HG02884 (cell line): ENCODE measurements around the gene FAM53A.
"Not testable (repeated sequence)": the region's sequence is repeated elsewhere in the genome, so short reads cannot be mapped to it uniquely, and the experiment has no call there.

ENCODE experiments used
- ATAC-seq: cut with Tn5 transposase; IDR thresholded peaks from one replicate; pipeline ENCODE4 v1.9.1; 2021; ENCODE audit warnings: mild to moderate bottlenecking, moderate library complexity; ENCODE audit not compliant: unreplicated experiment

The FAM53A gene

GRCh38 chr4:1686440-1687036, 2.4 kb upstream of the FAM53A start:
- no peak for ATAC-seq

DNA sequence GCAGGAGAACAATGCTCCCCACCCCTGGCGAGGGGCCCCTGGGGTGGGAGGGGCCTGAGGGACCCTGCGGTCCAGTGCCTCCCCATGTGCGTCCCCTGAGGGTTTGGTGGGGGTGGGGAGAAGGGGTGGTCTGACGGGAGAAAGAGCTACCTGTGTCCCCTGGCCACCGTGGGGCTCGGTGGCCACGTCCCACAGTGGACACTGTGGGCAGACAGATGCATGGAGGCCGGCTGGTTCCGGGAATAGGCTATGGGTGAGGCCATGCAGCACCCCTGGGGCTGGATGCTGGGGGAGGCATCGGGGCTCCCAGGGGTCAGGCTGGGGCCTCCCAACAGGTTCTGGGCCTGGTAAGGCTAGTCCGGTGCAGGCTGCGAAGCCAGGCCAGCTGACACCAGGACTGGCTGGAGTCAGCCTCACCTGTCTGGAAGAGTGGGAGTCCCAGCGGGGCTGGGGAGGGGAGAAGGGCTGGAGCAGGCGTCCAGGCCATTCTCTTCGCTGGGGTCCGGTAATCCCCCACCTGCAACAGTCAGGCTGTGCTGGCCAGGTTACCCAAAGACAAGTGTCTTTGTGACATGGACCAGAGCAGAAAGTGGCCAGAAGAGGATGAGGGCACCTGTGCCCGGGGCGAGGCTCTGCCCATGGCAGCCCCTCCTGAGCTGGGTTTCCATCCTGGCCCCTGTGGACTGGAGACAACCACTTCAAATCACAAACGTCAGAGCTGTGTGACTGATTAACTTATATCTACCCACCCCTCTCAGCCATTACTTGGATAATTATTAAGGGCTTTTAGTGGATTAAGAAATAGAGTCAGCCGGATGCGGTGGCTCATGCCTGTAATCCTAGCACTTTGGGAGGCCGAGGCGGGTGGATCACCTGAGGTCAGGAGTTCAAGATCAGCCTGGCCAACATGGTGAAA, 1.4 kb upstream of the FAM53A start:
- no peak for ATAC-seq

DNA sequence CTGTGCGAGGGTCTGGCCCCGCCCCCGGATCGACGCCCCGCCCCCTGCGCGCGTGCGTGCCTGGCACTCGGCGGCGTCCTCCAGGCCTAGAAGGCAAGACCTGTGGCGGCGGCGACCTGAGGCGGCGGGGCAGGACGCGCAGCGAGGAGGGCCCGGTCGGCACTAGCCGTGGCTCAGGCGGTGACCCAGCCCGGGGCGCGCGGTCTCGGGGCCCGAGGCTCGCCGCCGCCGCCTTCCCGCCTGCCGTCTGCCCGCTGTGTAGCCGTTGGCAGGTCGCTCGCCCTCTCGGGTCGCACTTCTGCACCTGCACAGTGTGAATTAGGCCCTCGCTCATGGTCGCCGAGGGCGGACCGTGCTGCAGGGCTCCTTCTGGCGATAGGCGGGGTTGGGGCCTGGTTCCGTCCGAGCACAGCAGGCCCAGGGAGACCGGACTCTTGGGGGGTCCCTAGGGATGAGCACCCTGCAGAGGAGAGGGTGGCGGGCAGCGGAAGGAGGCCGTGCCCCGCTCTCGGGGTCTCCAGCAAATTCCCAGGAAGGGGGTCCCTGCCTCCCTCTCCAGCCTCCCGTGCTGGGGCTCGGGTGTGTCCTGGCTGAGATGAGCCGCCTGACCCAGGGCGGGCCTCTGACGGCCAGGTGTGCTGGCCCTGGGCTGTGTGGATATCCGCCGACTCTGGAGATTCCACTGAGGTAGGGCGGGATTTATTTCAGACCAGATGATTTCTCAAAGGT, 557 bp upstream of the FAM53A start:
- peak; percentile 22 for ATAC-seq

DNA sequence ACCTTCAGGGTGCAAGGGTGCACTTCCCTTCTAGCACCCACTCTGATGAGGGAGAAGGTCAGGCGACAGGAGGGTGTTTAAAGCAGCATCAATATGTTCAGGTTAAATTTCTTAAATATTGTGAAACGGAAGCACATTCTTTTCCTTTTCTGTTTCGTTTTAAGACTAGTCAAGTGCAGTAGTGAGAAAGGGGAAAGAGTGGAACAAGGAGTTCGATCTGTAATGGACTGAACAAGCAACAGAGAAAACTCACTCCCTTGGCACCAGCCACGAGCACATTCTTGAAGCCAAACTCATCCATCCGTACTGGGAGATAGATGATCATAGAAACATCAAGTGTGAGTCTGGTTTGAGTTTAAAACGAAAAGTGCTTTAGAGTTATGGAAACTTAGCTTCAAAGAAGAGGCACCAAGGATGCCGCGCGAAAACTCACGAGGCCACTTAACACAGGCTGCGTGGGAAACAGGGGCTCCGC, 815 bp downstream of the FAM53A start:
- no peak for ATAC-seq

DNA sequence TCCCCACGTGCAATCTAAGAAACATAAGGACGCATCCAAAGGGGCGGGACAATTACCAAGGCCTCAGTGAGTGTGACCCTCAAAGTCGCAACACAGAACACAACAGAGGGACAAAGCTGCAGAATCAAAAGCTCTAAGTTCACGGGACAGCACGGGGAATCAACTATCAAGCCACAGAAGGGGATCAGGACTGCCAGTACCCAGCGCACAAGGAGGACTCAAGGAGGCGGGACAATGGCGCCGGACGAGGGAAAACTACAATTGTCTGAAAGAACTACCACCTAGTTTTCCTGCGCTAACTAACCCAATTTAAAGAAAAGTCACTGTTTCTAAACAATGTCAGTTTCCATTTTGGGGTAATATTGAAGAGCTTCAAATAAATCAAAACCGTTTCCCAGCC, 1.3 kb downstream of the FAM53A start:
- ATAC-seq, result no peak

DNA sequence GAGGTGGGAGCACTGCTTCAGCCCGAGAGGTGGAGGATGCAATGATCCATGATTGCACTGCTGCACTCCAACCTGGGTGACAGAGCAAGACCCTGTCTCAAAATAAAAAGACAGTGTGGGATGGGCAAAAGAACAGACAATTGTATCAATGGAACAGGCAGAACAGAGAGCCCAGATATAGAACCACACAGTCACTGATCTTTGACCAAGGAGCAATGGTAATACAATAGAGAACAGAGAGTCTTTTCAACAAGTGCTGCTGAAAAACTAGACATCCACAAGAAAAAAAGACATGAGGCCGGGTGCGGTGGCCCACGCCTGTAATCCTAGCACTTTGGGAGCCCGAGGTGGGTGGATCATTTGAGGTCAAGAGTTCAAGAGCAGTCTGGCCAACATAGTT, 5.9 kb downstream of the FAM53A start:
- ATAC-seq, result no peak

- ATAC-seq, result no peak
These were observed 7.2 kb downstream of the FAM53A start for GRCh38 chr4:1676605-1677525.

DNA sequence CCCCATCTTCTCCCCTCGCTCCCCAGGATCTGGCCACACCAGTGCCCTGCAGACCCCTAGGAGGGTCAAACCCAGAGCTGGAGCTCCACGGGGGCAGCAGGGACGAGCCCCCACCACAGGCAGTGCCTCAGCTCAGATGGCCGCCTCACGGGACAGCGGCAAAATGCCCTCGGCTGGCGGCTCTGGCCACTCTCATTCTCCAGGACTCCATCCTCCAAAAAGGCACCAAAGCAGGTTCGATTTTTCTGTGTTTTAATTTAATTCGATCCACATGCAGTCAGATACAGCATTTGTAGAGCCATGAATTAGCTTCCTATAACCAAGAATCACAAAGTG, 8.3 kb downstream of the FAM53A start:
- no peak for ATAC-seq

DNA sequence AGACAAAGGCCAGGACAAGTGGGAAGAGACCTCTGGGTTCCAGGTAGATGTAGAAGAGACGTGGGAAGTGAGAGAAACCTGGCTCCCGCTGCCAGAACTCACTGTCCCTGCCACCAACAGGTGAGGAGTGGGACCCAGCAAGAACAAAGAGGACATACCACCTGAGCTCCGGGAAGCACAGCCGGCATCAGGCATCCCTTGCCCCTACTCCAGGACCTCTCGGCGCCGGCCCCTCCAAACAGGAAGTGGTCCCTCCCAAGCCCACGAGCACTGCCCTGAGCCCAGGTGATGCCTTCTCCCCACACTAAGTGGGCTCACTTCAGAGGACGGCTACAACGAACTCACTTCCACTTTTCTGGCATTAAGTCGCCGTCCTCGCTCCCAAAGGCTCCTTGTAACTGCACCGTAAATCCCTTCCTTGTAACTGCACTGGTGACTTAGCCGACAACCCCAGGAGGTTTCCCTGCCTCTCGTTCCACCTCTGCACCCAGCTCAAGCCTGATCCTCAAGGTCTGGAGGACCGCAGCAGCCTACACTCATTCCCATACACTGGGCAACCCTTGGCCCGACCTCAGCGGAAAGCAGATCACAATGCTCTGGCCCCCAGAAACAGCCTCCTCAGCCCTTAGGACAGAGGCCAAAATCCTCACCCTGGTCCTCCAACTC, 8.8 kb downstream of the FAM53A start:
- ATAC-seq, result no peak

DNA sequence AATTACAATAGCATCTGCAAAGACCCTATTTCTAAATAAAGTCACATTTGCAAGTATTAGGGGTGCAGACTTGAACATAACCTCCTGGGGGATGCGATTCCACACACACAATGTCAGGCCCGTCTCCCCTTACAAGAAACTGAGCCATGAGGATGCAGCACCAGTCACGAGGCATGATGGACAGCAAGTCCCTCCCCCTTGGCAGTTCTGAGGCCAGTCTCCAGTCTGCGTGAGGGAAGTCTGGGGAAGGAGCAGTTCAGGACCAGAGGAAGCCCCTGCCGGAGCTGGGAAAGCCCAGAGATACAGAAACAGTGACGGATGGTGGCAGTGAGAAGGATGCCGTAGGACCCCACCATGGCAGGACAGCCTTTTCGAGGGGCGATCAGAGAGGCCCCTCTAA, 9.4 kb downstream of the FAM53A start:
- no peak for ATAC-seq

DNA sequence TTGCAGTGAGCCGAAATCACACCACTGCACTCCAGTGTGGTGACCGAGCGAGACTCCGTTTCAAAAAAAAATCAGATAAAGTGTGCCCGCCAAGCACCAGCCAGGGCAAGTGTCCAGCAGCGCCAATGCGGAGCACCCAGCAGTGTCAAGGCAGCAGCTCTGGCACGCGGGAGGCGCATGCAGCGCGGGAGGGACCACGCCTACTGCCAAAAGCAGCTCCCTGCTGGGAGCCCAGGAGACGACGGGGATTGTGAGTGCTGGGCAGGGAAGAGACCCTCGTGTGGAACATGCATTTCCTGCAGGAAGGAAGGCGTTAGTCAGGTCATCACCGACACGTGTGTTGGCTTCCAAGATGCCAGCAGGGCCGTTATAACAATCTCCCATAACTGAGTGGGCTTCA, 10.4 kb downstream of the FAM53A start:
- no peak for ATAC-seq

GRCh38 chr4:1671011-1671410, 13.1 kb downstream of the FAM53A start:
- ATAC-seq, result not testable (repeated sequence)

DNA sequence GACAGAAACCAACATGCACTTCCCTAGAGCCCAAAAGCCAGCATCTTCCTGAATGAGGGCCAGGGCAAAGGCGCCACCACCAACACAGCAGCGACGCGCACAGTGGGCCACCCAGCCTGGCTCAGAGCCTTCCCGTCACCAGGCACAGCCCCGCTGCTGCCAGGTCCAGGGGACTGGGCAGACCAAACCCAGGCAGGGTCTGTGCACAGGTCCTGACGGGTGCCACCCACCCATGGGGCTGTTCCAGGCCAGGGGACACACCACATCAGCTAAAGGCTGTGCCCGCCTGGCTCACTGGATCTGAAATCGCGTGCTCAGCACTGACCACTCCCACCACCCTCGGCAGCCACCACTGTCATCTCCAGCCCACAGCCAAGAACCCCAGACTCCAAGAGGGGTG, 13.8 kb downstream of the FAM53A start:
- ATAC-seq, result no peak

DNA sequence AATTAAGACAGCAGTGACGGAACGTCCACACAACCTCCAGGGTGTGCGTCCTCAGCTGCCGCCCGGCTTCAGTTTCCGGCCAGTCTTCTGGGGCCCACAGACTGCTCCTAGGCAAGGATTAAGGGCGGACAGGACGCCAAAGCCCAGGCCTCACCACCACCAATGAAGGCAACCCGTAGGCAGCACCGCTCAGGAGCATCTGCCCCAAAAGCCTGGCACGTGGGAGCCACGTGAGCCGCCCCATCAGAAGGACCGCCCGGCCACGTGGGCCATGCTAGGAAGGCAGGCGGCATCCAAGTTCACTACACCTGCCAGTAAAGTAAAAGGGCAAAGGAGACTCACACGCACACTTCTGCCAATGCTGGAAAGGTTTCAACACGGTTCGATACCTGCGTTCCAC, 14.3 kb downstream of the FAM53A start:
- no peak for ATAC-seq

- ATAC-seq, result no peak
These were observed 14.8 kb downstream of the FAM53A start for GRCh38 chr4:1669270-1669669.

DNA sequence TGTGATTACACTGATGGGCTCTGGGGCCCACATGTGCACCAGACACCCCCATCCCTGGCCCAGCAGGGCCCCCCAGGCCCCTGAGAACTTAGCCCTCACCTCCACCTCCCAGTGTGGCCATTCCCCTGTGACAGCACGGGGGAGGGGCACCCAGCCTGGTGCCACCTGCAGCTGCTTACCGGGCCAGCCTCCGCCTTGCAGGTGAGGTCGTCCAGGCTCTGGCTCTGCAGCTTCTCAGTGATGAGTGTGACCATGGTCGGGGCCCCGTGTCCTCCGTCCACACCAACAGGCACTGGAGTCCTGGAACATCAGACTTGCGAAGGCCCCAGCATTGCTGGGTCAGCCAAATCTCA, 15.6 kb downstream of the FAM53A start:
- ATAC-seq, result no peak

- no peak for ATAC-seq
These were observed 16.8 kb downstream of the FAM53A start for GRCh38 chr4:1667273-1667672.

GRCh38 chr4:1666391-1666790, 17.7 kb downstream of the FAM53A start:
- ATAC-seq, result no peak

- ATAC-seq, result no peak
These were observed 20.0 kb downstream of the FAM53A start for GRCh38 chr4:1664141-1664540.

DNA sequence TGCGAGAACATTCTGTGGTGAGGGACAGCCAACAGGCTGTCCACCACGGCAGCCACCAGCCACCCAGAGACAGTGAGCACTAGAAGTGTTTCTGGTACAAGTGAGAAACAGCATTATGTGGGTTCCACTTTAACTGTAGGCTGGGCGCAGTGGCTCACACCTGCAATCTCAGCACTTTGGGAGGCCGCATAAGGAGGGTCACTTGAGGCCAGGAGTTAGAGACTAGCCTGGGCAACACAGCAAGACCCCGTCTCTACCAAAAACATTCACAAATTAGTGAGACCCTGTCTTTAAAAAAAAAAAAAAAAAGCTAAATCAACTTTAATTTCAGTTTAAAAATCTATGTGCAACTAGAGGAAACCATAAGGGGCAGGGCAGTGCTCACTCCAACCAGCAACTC, 20.6 kb downstream of the FAM53A start:
- no peak for ATAC-seq
